ENCODE measurements around the gene COQ8B. TPM values are rescaled to one million over a fixed set of nuclear protein-coding genes. Genes with fewer than 3 reads are reported as not detected.

Gene COQ8B
- total RNA-seq, 1 donor from 2014 or later, result 49.9 TPM

DNA sequence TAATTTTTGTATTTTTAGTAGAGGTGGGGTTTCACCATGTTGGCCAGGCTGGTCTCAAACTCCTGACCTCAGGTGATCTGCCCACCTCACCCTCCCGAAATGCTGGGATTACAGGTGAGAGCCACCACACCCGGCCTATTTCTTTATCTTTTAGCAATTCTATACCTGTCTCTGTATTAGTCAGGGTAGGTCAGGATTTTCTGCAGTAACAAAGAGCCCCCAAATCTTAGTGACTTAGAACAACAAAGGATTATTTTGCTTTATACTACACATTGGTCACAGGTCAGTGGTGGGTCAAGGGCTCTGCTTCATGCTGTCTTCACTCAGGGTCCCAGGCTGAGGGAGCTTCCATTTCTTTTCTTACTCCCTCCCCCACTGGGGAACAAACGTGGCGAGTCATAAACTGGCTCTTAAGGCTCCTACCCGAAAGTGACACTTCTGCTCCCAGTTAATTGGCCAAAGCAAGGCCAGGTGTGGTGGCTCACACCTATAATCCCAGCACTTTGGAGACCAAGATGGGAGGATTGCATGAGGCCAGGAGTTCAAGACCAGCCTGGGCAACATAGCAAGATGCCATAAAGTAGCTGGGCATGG, 7.1 kb upstream of the COQ8B start:
- Mint-ChIP-seq H3K27me3 (ENCODE audit: unreplicated experiment) (no peaks in the 10 kb centered on the region), H3K4me3 (ENCODE audit: unreplicated experiment) (no peak overlapping the region), H3K27ac (ENCODE audit: unreplicated experiment) (no peak overlapping the region), H3K36me3 (ENCODE audit: unreplicated experiment) (no peaks in the 10 kb centered on the region), H3K9me3 (ENCODE audit: unreplicated experiment) (peaks cover 11% of the 10 kb centered on the region), H3K4me1 (ENCODE audit: low read depth, unreplicated experiment) (peaks cover 6% of the 10 kb centered on the region)
- DNase-seq, result no peak
- TF ChIP-seq, protein P1, sequence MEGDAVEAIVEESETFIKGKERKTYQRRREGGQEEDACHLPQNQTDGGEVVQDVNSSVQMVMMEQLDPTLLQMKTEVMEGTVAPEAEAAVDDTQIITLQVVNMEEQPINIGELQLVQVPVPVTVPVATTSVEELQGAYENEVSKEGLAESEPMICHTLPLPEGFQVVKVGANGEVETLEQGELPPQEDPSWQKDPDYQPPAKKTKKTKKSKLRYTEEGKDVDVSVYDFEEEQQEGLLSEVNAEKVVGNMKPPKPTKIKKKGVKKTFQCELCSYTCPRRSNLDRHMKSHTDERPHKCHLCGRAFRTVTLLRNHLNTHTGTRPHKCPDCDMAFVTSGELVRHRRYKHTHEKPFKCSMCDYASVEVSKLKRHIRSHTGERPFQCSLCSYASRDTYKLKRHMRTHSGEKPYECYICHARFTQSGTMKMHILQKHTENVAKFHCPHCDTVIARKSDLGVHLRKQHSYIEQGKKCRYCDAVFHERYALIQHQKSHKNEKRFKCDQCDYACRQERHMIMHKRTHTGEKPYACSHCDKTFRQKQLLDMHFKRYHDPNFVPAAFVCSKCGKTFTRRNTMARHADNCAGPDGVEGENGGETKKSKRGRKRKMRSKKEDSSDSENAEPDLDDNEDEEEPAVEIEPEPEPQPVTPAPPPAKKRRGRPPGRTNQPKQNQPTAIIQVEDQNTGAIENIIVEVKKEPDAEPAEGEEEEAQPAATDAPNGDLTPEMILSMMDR (IDR thresholded peaks at IDR 0.05; ENCODE audit: partially characterized antibody, unreplicated experiment), result no peak

DNA sequence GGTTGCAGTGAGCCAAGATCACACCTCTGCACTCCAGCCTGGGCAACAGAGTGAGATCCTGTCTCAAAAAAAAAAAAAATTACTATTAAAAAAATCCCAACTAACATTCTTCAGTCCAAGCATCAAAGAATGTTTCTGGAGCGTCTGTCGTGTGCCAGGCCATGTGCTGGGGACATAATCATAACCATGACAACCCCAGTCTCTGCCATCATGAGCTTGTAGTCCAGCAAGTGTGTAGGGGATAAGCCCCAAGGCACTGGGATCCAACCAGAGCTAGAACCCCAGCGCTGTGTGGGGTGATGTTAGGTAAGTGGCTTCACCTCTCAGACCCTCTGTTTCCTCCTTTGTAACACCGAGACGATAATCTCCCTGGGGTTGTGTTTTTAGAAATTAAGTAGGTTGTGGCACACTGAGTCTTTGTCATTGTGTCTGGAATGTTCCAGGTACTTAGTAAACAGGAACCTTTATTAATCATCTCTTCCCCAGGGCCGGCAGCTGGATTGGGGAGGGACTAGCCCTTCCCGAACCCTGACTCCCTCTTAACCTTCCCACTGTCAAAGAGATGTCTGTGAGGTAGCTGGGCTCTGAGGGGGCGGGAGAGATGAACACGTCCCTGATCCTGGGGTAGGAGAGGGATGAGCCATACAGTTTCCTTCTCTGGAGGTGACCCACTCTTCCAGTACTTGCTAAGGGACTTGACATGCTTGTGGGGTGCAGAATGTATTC, 5.4 kb upstream of the COQ8B start:
- H3K4me3 Mint-ChIP-seq (ENCODE audit: unreplicated experiment), result no peak overlapping the region
- no peak for DNase-seq
- H3K27me3 Mint-ChIP-seq (ENCODE audit: unreplicated experiment), result no peaks in the 10 kb centered on the region
- H3K36me3 Mint-ChIP-seq (ENCODE audit: unreplicated experiment), result no peaks in the 10 kb centered on the region
- no peak overlapping the region for H3K27ac Mint-ChIP-seq (ENCODE audit: unreplicated experiment)
- TF ChIP-seq, protein P1 (IDR thresholded peaks at IDR 0.05; ENCODE audit: partially characterized antibody, unreplicated experiment), result no peak
- H3K4me1 Mint-ChIP-seq (ENCODE audit: low read depth, unreplicated experiment), result peaks cover 9% of the 10 kb centered on the region
- H3K9me3 Mint-ChIP-seq (ENCODE audit: unreplicated experiment), result peaks cover 15% of the 10 kb centered on the region

DNA sequence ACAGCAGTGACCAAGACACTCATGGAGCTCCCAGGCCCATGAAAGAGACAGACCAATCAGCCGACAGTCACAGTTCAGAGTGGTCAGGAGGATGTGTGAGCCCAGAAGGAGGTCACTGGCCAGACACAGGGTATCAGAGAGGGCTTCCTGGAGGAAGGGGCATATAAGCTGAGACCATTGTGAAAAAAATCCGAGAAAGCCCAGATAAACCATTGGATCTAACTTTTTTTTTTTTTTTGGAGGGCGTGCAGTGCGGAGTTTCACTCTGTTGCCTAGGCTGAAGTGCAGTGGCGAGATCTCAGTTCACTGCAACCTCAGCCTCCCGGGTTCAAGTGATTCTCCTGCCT, 4.4 kb upstream of the COQ8B start:
- Mint-ChIP-seq H3K9me3 (ENCODE audit: unreplicated experiment) (peaks cover 18% of the 10 kb centered on the region), H3K27me3 (ENCODE audit: unreplicated experiment) (peaks cover 2% of the 10 kb centered on the region), H3K4me3 (ENCODE audit: unreplicated experiment) (peak overlapping the region; percentile 82), H3K27ac (ENCODE audit: unreplicated experiment) (no peak overlapping the region), H3K36me3 (ENCODE audit: unreplicated experiment) (no peaks in the 10 kb centered on the region), H3K4me1 (ENCODE audit: low read depth, unreplicated experiment) (peaks cover 10% of the 10 kb centered on the region)
- no peak for DNase-seq
- TF ChIP-seq, protein P1 (IDR thresholded peaks at IDR 0.05; ENCODE audit: partially characterized antibody, unreplicated experiment), result no peak

DNA sequence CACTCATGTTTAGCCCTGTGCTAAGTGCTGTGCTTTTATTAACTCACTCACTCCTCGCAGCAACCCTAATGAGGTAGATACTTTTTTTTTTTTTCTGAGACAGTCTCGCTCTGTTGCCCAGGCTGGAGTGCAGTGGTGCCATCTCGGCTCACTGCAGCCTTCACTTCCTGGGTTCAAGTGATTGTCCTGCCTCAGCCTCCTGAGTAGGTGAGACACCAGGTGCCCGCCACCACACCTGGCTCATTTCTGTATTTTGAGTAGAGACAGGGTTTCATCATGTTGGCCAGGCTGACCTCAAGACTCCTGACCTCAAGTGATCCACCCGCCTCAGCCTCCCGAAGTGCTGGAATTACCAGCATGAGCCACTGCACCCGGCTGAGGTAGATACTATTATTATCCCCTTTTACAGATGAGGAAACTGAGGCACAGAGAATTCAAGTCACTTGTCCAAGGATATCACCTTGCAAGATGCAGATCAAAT, 2.8 kb upstream of the COQ8B start:
- Mint-ChIP-seq H3K4me1 (ENCODE audit: low read depth, unreplicated experiment) (peaks cover 21% of the 10 kb centered on the region), H3K27me3 (ENCODE audit: unreplicated experiment) (peaks cover 7% of the 10 kb centered on the region), H3K9me3 (ENCODE audit: unreplicated experiment) (peaks cover 22% of the 10 kb centered on the region), H3K36me3 (ENCODE audit: unreplicated experiment) (no peaks in the 10 kb centered on the region), H3K27ac (ENCODE audit: unreplicated experiment) (no peak overlapping the region), H3K4me3 (ENCODE audit: unreplicated experiment) (peak overlapping the region; percentile 91)
- TF ChIP-seq, protein P1 (IDR thresholded peaks at IDR 0.05; ENCODE audit: partially characterized antibody, unreplicated experiment), result no peak
- DNase-seq, result no peak

DNA sequence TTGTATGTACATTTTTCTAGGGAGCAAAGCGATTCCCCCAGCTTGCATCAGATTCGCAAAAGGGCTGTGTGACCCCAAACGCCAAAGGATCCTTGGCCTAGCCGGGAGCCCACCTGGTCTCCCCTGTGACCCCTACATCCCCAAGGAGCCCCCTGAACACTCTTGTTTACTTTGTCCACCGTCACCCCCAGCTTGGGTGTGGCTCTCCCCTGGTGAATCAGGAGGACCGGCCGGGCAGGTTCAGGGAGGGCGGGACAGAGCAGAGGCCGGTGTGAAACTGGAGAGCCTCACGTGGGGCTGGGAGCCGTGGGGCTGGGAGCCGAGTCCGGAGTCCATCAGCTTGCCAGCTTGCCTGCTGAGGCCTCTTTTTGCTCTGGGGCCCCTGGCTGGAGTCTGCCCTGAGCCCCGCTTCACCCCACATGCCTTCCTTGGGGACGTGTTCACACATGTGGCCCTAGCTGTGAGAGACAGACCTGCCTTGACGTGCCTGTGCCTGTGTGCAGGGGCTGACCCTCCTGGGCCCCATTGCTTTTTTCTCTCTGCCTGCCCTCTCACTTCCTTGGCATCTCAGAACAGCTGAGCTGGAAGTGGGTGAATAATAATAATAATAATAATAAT, 2.2 kb upstream of the COQ8B start:
- Mint-ChIP-seq H3K27me3 (ENCODE audit: unreplicated experiment) (peaks cover 7% of the 10 kb centered on the region), H3K4me1 (ENCODE audit: low read depth, unreplicated experiment) (peaks cover 22% of the 10 kb centered on the region), H3K9me3 (ENCODE audit: unreplicated experiment) (peaks cover 18% of the 10 kb centered on the region), H3K36me3 (ENCODE audit: unreplicated experiment) (no peaks in the 10 kb centered on the region), H3K4me3 (ENCODE audit: unreplicated experiment) (peak overlapping the region; percentile 91), H3K27ac (ENCODE audit: unreplicated experiment) (peak overlapping the region; percentile 90)
- TF ChIP-seq, protein P1 (IDR thresholded peaks at IDR 0.05; ENCODE audit: partially characterized antibody, unreplicated experiment), result no peak
- peak; percentile 54 for DNase-seq
